HCT116 (cell line): ENCODE results near the gene ZHX3. TPM values are rescaled to one million over a fixed set of nuclear protein-coding genes. Genes with fewer than 3 reads are reported as not detected.

ENCODE experiments used
- ATAC-seq: fragments of 200-7000 bp; cut with Tn5 transposase; 2 replicates; pipeline ENCODE4 v1.9.1; 2020; ENCODE audit warnings: mild to moderate bottlenecking, moderate library complexity
- BruUV-seq: library from RNA; stranded (reverse); fragments of 400-500 nt; replicated peaks from 2 replicates; lab custom pipeline; 2021; lab: Mats Ljungman, UMichigan
- CTCF ChIA-PET: fragments of 300-600 bp; sonication (Branson Sonifier 250); formaldehyde crosslinking; loops from one replicate; lab custom pipeline; 2021; ENCODE audit warnings: antibody characterized with exemption; lab: Charles Lee
- POLR2A ChIA-PET: fragments of 300-600, 350-600 bp; sonication (Branson Sonifier 250); formaldehyde crosslinking; loops from one replicate; lab custom pipeline; 2021; ENCODE audit warnings: antibody characterized with exemption; lab: Charles Lee
- RAD21 ChIA-PET, 2 experiments: fragments of 300-600 bp; sonication (Branson Sonifier 250); formaldehyde crosslinking; loops; one replicate each; lab custom pipeline; 2023; ENCODE audit warnings: low total read pairs in 2 of 2; ENCODE audit not compliant: uncharacterized antibody in 2 of 2, unreplicated experiment in 2 of 2, low non-redundant PET in 1 of 2; lab: Charles Lee
- DNase-seq: peaks from one replicate; pipeline ENCODE4 v3.0.0-alpha.2; 2010; ENCODE audit warnings: low read depth, low spot score
- H2AFZ ChIP-seq: fragments of 200-600 bp; shearing (Covaris generic), sonication (generic); 2 replicates; pipeline ENCODE4 v1.6.1; 2017; ENCODE audit warnings: low read depth, mixed run types, mixed read lengths, antibody characterized with exemption, low read length; ENCODE audit not compliant: poor library complexity, severe bottlenecking
- H3K27ac ChIP-seq: 2 replicates; pipeline ENCODE4 v1.5.1; 2012; ENCODE audit warnings: low read depth, low read length
- H3K27me3 ChIP-seq: fragments of 200-600 bp; sonication (generic); 2 replicates; pipeline ENCODE4 v1.6.1; 2016; ENCODE audit warnings: mixed run types, low read length, mixed read lengths; ENCODE audit not compliant: insufficient read depth
- H3K36me3 ChIP-seq, 2 experiments: fragments of 200-500 bp in 1 of 2; fragments of 200-600 bp in 1 of 2; sonication (Bioruptor generic) in 1 of 2; sonication (generic) in 1 of 2; 2 replicates each; pipeline versions ENCODE4 v1.5.1 to v1.6.1; 2014 to 2016; ENCODE audit warnings: low read length in 2 of 2, inconsistent platforms in 1 of 2, mixed read lengths in 1 of 2, mixed run types in 1 of 2; ENCODE audit not compliant: insufficient read depth in 2 of 2, control insufficient read depth in 1 of 2
- H3K4me1 ChIP-seq, 2 experiments: fragments of 200-600 bp in 1 of 2; sonication (generic) in 1 of 2; 2 replicates each; pipeline versions ENCODE4 v1.5.1 to v1.6.1; 2012 to 2017; ENCODE audit warnings: low read length in 2 of 2, inconsistent platforms in 1 of 2, mild to moderate bottlenecking in 1 of 2, mixed read lengths in 1 of 2, mixed run types in 1 of 2, moderate library complexity in 1 of 2; ENCODE audit not compliant: insufficient read depth in 2 of 2, control insufficient read depth in 1 of 2
- H3K4me2 ChIP-seq: fragments of 200-600 bp; sonication (generic); 2 replicates; pipeline ENCODE4 v1.6.1; 2017; ENCODE audit warnings: mixed run types, low read length, mixed read lengths
- H3K4me3 ChIP-seq, 2 experiments: fragments of 200-600 bp in 1 of 2; sonication (generic) in 1 of 2; replicated peaks in 1 of 2; 2 replicates each; pipeline ENCODE4 v1.5.1; 2011 to 2016; ENCODE audit warnings: low read length in 2 of 2, control low read depth in 1 of 2, low read depth in 1 of 2, mild to moderate bottlenecking in 1 of 2, mixed read lengths in 1 of 2, mixed run types in 1 of 2
- H3K79me2 ChIP-seq: fragments of 200-600 bp; sonication (generic); 2 replicates; pipeline ENCODE4 v1.6.1; 2017; ENCODE audit warnings: mild to moderate bottlenecking, mixed run types, low read length, moderate library complexity, mixed read lengths; ENCODE audit not compliant: insufficient read depth
- H3K9ac ChIP-seq: fragments of 200-600 bp; sonication (generic); 2 replicates; pipeline ENCODE4 v1.6.1; 2016; ENCODE audit warnings: low read length, mixed read lengths
- H3K9me2 ChIP-seq: fragments of 200-600 bp; sonication (generic), shearing (Covaris generic); 2 replicates; pipeline ENCODE4 v1.6.1; 2017; ENCODE audit warnings: mixed run types, mild to moderate bottlenecking, moderate library complexity; ENCODE audit not compliant: insufficient read depth
- H3K9me3 ChIP-seq, 2 experiments: fragments of 200-500 bp in 1 of 2; fragments of 200-600 bp in 1 of 2; sonication (Bioruptor generic) in 1 of 2; sonication (generic) in 1 of 2; 2 replicates each; pipeline ENCODE4 v1.6.1; 2014 to 2017; ENCODE audit warnings: low read length in 2 of 2, mixed read lengths in 2 of 2, inconsistent platforms in 1 of 2, low read depth in 1 of 2, mild to moderate bottlenecking in 1 of 2, mixed run types in 1 of 2, moderate library complexity in 1 of 2; ENCODE audit not compliant: control insufficient read depth in 1 of 2, insufficient read depth in 1 of 2
- H4K20me1 ChIP-seq: fragments of 200-600 bp; sonication (generic), shearing (Covaris generic); 2 replicates; pipeline ENCODE4 v1.6.1; 2017; ENCODE audit warnings: mixed run types, mild to moderate bottlenecking, moderate library complexity; ENCODE audit not compliant: insufficient read depth
- EGR1 ChIP-seq: IDR thresholded peaks from 2 replicates; pipeline ENCODE4 v1.6.1; 2012; ENCODE audit warnings: low read depth
- EZH2 ChIP-seq: fragments of 200-600 bp; sonication (generic); IDR thresholded peaks from 2 replicates; pipeline ENCODE4 v1.6.1; 2017; ENCODE audit warnings: antibody characterized with exemption, mixed run types
- JUND ChIP-seq: IDR thresholded peaks from 2 replicates; pipeline ENCODE4 v1.6.1; 2012
- SIN3A ChIP-seq: IDR thresholded peaks from 2 replicates; pipeline ENCODE4 v1.6.1; 2012; ENCODE audit warnings: low read depth
- SRF ChIP-seq: IDR thresholded peaks from 2 replicates; pipeline ENCODE4 v1.6.1; 2012; ENCODE audit warnings: low read depth
- TCF7L2 ChIP-seq: IDR thresholded peaks from 2 replicates; pipeline ENCODE4 v1.7.0; 2011; ENCODE audit warnings: borderline replicate concordance, inconsistent platforms; ENCODE audit not compliant: insufficient read depth, insufficient read length; ENCODE audit errors: extremely low read depth
- ZFX ChIP-seq: fragments of 450-650 bp; IDR thresholded peaks from 2 replicates; pipeline ENCODE4 v1.6.1; 2017
- intact Hi-C: fragments of 100-400 bp; cut with micrococcal nuclease; formaldehyde crosslinking; loops from 2 replicates; pipeline ENCODE4 v1.10.0; 2022
- total RNA-seq: library from RNA; stranded (reverse); gene quantifications from one replicate; pipeline ENCODE4 v1.2.1, GENCODE V29; 2021; ENCODE audit not compliant: unreplicated experiment
- TF ChIP-seq, protein P1 (sequence below), 3 experiments: fragments of 200-600 bp in 1 of 3; sonication (generic) in 1 of 3; IDR thresholded peaks in 2 of 3; conservative IDR thresholded peaks in 1 of 3; 2 replicates each; pipeline ENCODE4 v1.5.1; 2012 to 2017; ENCODE audit warnings: low read depth in 2 of 3, low read length in 2 of 3, antibody characterized with exemption in 1 of 3, borderline replicate concordance in 1 of 3, control low read depth in 1 of 3, mild to moderate bottlenecking in 1 of 3, mixed read lengths in 1 of 3, mixed run types in 1 of 3, moderate library complexity in 1 of 3; ENCODE audit not compliant: insufficient read depth in 1 of 3

Gene ZHX3
- total RNA-seq, 1 experiment from 2014 or later = 13.3 TPM

DNA sequence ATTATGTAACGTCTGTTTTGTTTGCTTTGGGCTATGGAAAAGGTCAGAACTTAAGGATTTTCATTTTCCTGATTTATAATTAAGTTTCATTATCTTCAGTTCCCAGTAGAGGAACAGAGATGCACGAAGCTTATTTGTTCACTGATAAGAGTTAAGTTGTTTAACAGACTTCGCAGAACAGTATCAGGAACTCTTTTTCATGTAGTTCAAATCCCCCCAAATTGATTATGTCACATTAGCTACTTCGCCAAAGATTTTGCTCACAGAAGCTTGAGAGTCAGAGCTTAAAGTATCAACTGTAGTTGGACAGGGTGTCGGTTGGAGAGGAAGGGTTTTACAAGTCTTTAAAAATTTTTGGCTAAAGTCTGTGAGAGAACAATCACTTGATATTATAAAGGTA lies 43.4 kb downstream of the ZHX3 start:
- ChIA-PET RAD21 (no interaction called here), CTCF (no interaction called here), POLR2A (no interaction called here)
- Histone ChIP-seq H3K79me2 (no peaks in the 10 kb centered on the region), H3K4me2 (no peak overlapping the region), H3K9me3 (no peaks in the 10 kb centered on the region), H3K4me3 (no peak overlapping the region), H3K27me3 (no peaks in the 10 kb centered on the region), H2AFZ (no peak overlapping the region), H3K4me1 (no peaks in the 10 kb centered on the region), H3K36me3 (no peaks in the 10 kb centered on the region), H4K20me1 (no peaks in the 10 kb centered on the region), H3K9ac (no peak overlapping the region), H3K27ac (no peak overlapping the region), H3K9me2 (no peaks in the 10 kb centered on the region)
- no peak for TF ChIP-seq ZFX
- no peak for TF ChIP-seq EGR1
- TF ChIP-seq EZH2 = no peak
- no peak for TF ChIP-seq SRF
- no peak for ATAC-seq
- BruUV-seq = no TSS peak
- DNase-seq = no peak
- intact Hi-C loops = no loop called here

DNA sequence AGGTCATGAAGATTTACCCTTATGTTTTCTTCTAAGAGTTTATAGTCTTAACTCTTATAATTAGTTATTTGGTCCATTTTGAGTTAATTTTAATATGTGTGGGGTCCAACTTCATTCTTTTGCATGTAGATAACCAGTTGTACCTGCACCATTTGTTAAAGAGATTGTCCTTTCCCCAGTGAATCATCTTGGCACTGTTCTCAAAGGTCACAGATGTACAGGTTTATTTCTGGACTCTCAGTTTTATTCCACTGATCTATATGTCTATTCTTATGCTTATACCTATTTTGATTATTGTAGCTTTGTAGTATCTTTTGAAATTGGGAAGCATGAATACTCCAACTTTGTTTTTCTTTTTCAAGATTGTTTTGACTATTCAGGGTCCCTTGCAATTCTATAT lies 44.1 kb downstream of the ZHX3 start:
- BruUV-seq = no TSS peak
- no peak overlapping the region for H3K9ac ChIP-seq
- intact Hi-C loops = no loop called here
- ChIA-PET RAD21 (no interaction called here), POLR2A (no interaction called here), CTCF (no interaction called here)
- H3K79me2 ChIP-seq = no peaks in the 10 kb centered on the region
- no peak overlapping the region for H3K27ac ChIP-seq
- DNase-seq (no peak), ATAC-seq (no peak)
- no peak overlapping the region for H3K4me3 ChIP-seq
- H4K20me1 ChIP-seq = no peaks in the 10 kb centered on the region
- H2AFZ ChIP-seq = no peak overlapping the region
- no peaks in the 10 kb centered on the region for H3K9me3 ChIP-seq
- H3K36me3 ChIP-seq = no peaks in the 10 kb centered on the region
- H3K27me3 ChIP-seq = no peaks in the 10 kb centered on the region
- no peaks in the 10 kb centered on the region for H3K4me1 ChIP-seq
- TF ChIP-seq, protein P1, sequence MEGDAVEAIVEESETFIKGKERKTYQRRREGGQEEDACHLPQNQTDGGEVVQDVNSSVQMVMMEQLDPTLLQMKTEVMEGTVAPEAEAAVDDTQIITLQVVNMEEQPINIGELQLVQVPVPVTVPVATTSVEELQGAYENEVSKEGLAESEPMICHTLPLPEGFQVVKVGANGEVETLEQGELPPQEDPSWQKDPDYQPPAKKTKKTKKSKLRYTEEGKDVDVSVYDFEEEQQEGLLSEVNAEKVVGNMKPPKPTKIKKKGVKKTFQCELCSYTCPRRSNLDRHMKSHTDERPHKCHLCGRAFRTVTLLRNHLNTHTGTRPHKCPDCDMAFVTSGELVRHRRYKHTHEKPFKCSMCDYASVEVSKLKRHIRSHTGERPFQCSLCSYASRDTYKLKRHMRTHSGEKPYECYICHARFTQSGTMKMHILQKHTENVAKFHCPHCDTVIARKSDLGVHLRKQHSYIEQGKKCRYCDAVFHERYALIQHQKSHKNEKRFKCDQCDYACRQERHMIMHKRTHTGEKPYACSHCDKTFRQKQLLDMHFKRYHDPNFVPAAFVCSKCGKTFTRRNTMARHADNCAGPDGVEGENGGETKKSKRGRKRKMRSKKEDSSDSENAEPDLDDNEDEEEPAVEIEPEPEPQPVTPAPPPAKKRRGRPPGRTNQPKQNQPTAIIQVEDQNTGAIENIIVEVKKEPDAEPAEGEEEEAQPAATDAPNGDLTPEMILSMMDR (IDR thresholded peaks at IDR 0.05 in 2 of 3, conservative IDR thresholded peaks at IDR 0.05 in 1 of 3; ENCODE audit: borderline replicate concordance in 1 of 3, insufficient read depth in 1 of 3, low read depth in 2 of 3, low read length in 2 of 3) = no peak
- TF ChIP-seq JUND (no peak), TCF7L2 (no peak), SIN3A (no peak)
- H3K4me2 ChIP-seq = no peak overlapping the region
- no peaks in the 10 kb centered on the region for H3K9me2 ChIP-seq
